GM12874 (cell line): ENCODE results near the gene HERPUD2.

Experiments used
- CTCF ChIP-seq: IDR thresholded peaks from 2 replicates; pipeline ENCODE4 v1.5.1; 2011; ENCODE audit warnings: low read depth, mild to moderate bottlenecking, control low read depth, low read length, moderate library complexity; ENCODE audit not compliant: insufficient read depth

Gene HERPUD2

GRCh38 chr7:35700333-35700732 is 5.4 kb upstream of the HERPUD2 start:
- TF ChIP-seq CTCF = no peak

DNA sequence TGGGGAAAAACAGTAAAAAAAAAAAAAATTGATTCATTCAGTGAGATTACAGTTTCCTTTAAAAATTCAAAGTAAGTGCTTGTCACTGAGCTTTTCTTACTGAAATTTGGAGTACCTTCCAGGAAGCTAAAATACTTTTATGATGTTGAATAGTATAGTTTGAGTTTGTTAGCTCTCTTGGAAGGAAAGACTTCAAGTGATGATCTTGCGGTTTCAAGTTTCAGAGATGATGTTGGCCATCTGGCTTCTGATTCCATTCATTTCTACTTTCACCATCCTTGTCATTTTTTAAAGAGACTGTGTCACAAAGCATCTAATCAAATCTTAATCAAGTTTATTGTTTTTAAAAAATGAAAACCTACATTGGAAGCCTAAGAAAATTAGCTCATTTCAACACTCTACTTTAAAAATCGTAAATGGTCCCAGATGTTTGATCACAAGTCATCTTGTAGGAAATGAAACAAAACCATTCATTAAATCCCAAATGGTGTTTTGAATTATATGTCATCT is 4.9 kb upstream of the HERPUD2 start:
- TF ChIP-seq CTCF = no peak

DNA sequence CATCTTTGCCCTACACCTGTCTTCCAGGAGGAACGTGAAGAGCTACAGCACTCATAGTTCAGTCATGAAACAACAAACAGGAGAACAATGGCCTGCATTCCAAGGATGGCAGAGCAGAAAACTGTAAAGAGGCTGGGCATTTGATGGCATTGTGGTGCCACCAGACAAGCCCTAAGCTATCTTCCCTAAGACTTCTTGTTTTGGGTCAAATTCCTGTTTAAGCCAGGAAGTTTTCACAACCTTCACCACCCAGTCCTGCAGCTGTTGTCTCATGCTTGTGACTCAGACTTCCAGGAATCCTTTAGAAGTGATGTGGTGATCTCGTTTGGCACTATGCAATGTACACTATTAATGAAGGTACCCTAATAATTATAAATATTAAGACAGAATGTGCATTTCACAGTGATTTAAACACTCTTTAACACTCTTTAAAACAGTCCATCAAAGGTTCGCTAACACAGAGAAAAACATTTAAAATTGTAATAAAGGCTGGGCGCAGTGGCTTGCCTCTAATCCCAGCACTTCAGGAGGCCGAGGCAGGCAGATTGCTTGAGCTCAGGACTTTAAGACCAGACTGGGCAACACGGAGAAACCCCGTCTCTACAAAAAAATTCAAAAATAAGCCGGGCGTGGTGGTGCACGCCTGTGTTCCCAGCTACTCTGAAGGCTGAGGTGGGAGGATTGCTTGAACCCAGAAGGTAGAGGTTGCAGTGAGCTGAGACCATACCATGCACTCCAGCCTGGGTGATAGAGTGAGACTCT is 2.7 kb upstream of the HERPUD2 start:
- no peak for TF ChIP-seq CTCF

DNA sequence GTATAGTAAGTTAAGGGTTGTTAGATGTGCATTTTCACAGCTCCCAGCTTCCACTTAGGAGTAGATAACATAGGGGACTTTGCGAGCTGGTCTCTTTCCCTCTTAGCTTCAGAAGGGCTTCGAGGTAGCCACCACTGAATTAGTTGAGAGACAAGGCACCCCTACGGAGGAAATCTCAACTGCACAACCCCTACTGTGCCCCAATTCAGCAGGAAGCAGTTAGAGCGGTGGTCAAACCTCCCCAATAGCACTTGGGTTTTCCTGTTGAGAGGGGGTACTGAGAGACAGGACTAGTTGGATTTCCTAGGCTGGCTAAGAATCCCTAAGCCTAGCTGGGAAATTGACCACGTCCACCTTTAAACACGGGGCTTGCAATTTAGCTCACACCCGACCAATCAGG is 1.1 kb upstream of the HERPUD2 start:
- TF ChIP-seq CTCF = no peak

GRCh38 chr7:35695473-35695850 is 527 bp upstream of the HERPUD2 start:
- TF ChIP-seq CTCF = no peak

DNA sequence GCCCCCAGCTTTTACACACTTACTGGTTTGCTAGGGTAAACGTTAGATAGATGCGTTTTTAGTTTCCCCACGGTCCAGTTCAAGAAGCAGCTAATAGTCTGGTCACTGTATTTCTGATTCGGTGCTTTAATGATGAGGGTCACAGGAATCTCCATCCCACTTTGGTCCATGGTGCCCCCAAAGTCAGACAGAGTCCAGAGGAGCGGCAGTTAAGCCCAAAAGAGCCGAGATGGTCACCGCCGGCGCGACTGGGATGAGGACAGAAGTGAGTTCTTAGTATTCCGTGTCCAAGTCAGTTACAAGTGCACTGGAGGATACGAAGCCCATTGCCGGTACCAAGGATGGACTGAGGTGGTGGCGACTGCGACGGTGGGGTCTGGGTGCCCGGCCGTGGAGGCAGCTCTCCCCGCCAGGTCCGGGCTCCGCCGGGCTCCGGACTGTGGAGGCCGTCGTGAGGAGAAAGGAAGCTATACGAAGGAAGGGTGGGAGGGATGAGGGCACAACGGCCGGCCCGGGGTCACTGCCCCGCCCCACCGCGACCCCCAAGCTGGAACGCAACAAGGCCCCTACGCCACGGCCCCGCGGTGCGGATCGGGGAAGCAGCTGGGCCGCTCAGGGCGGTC is 663 bp downstream of the HERPUD2 start:
- TF ChIP-seq CTCF = no peak

- no peak for TF ChIP-seq CTCF
Measured at GRCh38 chr7:35691827-35692307, 3.1 kb downstream of the HERPUD2 start.
